ENCODE measurements around the gene PPFIA2.

The PPFIA2 gene

DNA sequence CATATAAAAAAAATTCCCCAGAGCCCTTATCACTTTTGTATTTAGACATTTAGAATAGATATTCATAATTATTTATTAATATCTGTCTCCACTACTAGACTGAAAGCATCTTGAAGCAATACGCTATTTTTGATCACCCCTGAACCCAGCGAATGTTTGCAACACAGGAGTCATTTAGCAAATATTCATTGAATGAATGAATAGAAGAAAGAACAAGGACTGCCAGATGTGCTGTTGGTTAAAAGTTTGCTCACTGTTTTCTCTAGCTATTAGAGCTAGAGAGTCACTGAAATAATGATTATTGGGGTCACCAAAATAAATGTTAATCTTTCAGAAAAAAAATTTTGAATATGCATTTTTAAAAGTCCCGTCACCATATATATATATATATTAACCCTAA, 506.9 kb downstream of the PPFIA2 start:
- TF ChIP-seq CREB1 (IDR thresholded peaks at IDR 0.05; ENCODE audit: low read depth) (no peak), CEBPB (IDR thresholded peaks at IDR 0.05) (no peak), FOXM1 (IDR thresholded peaks at IDR 0.05; ENCODE audit: borderline replicate concordance, low read depth) (no peak), TEAD4 (IDR thresholded peaks at IDR 0.05) (no peak), NFIC (IDR thresholded peaks at IDR 0.05) (no peak), TAF1 (IDR thresholded peaks at IDR 0.05; ENCODE audit: low read depth) (no peak), RAD21 (IDR thresholded peaks at IDR 0.05; ENCODE audit: low read depth) (no peak)
- TF ChIP-seq, protein P1, sequence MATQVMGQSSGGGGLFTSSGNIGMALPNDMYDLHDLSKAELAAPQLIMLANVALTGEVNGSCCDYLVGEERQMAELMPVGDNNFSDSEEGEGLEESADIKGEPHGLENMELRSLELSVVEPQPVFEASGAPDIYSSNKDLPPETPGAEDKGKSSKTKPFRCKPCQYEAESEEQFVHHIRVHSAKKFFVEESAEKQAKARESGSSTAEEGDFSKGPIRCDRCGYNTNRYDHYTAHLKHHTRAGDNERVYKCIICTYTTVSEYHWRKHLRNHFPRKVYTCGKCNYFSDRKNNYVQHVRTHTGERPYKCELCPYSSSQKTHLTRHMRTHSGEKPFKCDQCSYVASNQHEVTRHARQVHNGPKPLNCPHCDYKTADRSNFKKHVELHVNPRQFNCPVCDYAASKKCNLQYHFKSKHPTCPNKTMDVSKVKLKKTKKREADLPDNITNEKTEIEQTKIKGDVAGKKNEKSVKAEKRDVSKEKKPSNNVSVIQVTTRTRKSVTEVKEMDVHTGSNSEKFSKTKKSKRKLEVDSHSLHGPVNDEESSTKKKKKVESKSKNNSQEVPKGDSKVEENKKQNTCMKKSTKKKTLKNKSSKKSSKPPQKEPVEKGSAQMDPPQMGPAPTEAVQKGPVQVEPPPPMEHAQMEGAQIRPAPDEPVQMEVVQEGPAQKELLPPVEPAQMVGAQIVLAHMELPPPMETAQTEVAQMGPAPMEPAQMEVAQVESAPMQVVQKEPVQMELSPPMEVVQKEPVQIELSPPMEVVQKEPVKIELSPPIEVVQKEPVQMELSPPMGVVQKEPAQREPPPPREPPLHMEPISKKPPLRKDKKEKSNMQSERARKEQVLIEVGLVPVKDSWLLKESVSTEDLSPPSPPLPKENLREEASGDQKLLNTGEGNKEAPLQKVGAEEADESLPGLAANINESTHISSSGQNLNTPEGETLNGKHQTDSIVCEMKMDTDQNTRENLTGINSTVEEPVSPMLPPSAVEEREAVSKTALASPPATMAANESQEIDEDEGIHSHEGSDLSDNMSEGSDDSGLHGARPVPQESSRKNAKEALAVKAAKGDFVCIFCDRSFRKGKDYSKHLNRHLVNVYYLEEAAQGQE (IDR thresholded peaks at IDR 0.05; ENCODE audit: low read depth), result no peak
- TF ChIP-seq, protein P2, sequence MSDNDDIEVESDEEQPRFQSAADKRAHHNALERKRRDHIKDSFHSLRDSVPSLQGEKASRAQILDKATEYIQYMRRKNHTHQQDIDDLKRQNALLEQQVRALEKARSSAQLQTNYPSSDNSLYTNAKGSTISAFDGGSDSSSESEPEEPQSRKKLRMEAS (IDR thresholded peaks at IDR 0.05), result no peak

- no peak for TF ChIP-seq EGR1 (IDR thresholded peaks at IDR 0.05)
- TF ChIP-seq, protein P3, sequence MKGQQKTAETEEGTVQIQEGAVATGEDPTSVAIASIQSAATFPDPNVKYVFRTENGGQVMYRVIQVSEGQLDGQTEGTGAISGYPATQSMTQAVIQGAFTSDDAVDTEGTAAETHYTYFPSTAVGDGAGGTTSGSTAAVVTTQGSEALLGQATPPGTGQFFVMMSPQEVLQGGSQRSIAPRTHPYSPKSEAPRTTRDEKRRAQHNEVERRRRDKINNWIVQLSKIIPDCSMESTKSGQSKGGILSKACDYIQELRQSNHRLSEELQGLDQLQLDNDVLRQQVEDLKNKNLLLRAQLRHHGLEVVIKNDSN (IDR thresholded peaks at IDR 0.05), result no peak
- TF ChIP-seq CEBPB (IDR thresholded peaks at IDR 0.05), result no peak
- TF ChIP-seq EP300 (IDR thresholded peaks at IDR 0.05; ENCODE audit: borderline replicate concordance), result no peak
- no peak for TF ChIP-seq TCF12 (IDR thresholded peaks at IDR 0.05; ENCODE audit: low read depth)
Measured at GRCh38 chr12:81249976-81250375, 509.2 kb downstream of the PPFIA2 start.

DNA sequence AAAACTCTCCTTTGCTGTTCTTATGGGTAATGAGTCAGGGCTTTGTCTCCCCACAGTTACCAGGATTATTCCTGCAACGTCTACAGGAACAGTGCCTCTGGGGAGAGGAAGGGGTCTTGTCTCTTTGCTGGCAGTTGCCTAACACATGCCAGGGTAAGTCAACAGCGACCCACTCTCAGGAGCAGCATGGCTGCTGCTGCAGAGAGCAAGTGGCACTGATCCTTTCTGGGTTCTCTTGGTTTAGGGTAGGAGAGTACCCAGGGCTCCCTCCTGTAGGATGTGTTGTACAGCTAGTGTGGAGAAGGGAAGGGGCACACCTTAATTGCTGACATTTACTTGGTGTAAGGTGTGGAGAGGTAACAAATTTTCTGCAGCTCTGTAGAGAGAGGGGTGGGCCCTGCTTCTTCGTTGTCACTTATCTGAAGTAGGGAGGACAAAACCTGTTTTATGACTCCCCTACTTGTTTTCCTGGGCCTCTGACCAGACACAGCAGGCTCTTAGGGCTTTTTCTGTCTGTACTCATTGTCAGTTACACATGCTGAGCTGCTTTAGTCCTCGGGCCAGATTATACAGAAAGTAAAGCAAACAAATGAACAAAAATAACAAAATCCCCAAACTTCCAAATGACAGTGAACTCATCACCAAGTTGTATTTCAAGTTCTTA, 513.1 kb downstream of the PPFIA2 start:
- TF ChIP-seq, protein P2 (IDR thresholded peaks at IDR 0.05), result no peak
- TF ChIP-seq TEAD4 (IDR thresholded peaks at IDR 0.05) (no peak), ZBTB7A (IDR thresholded peaks at IDR 0.05; ENCODE audit: low read depth) (no peak), CREB1 (IDR thresholded peaks at IDR 0.05; ENCODE audit: low read depth) (no peak), TCF12 (IDR thresholded peaks at IDR 0.05; ENCODE audit: low read depth) (no peak), YY1 (IDR thresholded peaks at IDR 0.05; ENCODE audit: low read depth) (no peak), FOXM1 (IDR thresholded peaks at IDR 0.05; ENCODE audit: borderline replicate concordance, low read depth) (no peak), EP300 (IDR thresholded peaks at IDR 0.05; ENCODE audit: borderline replicate concordance) (no peak), CEBPB (IDR thresholded peaks at IDR 0.05) (no peak), RAD21 (IDR thresholded peaks at IDR 0.05; ENCODE audit: low read depth) (no peak)
- TF ChIP-seq, protein P1 (IDR thresholded peaks at IDR 0.05; ENCODE audit: low read depth), result no peak
- TF ChIP-seq, protein P3 (IDR thresholded peaks at IDR 0.05), result no peak

DNA sequence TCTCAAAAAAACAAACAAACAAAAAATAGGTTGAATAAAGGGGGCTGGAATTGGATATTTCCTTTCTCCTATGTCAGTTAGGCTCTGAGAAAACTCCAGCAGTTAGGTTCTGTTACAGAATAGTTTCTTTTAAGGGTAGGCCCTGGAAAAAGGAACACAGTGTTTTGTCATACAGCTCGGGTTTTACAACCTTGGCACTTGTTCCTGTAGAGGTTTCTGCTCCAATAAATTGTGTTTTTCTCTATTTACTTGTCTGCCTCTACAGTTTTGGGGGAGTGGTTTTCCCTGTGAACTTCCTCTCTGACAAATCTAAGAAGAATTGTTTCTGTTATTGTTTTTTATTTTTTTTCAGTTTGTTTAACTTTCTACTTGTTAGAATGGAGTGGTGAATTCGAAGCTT, 513.7 kb downstream of the PPFIA2 start:
- TF ChIP-seq, protein P2 (IDR thresholded peaks at IDR 0.05), result no peak
- TF ChIP-seq TAF1 (IDR thresholded peaks at IDR 0.05; ENCODE audit: low read depth) (no peak), RAD21 (IDR thresholded peaks at IDR 0.05; ENCODE audit: low read depth) (no peak), TEAD4 (IDR thresholded peaks at IDR 0.05) (no peak), NFIC (IDR thresholded peaks at IDR 0.05) (no peak), CREB1 (IDR thresholded peaks at IDR 0.05; ENCODE audit: low read depth) (no peak), TCF12 (IDR thresholded peaks at IDR 0.05; ENCODE audit: low read depth) (no peak), FOXM1 (IDR thresholded peaks at IDR 0.05; ENCODE audit: borderline replicate concordance, low read depth) (no peak), EP300 (IDR thresholded peaks at IDR 0.05; ENCODE audit: borderline replicate concordance) (no peak), YY1 (IDR thresholded peaks at IDR 0.05; ENCODE audit: low read depth) (no peak), EGR1 (IDR thresholded peaks at IDR 0.05) (no peak)
- TF ChIP-seq, protein P3 (IDR thresholded peaks at IDR 0.05), result no peak
- TF ChIP-seq, protein P1 (IDR thresholded peaks at IDR 0.05; ENCODE audit: low read depth), result no peak
